RWPE1 (cell line): Measurements from ENCODE around the gene UAP1L1.

Source experiments
- CTCF ChIA-PET: fragments of 350-600 bp; sonication (Branson Sonifier 250); formaldehyde crosslinking; extraction: SDS; loops from one replicate; lab custom pipeline; 2021; lab: Yijun Ruan, JAX
- POLR2A ChIA-PET: fragments of 400-600 bp; formaldehyde crosslinking; extraction: SDS; loops from one replicate; lab custom pipeline; 2020; ENCODE audit warnings: antibody characterized with exemption; ENCODE audit not compliant: low non-redundant PET; lab: Yijun Ruan, JAX
- DNase-seq: peaks from one replicate; pipeline ENCODE4 v3.0.0; 2012; ENCODE audit warnings: low spot score
- H3K27ac ChIP-seq: fragments of 450-650 bp; 2 replicates; pipeline ENCODE4 v1.5.1; 2017
- CTCF ChIP-seq: fragments of 450-650 bp; conservative IDR thresholded peaks from 2 replicates; pipeline ENCODE4 v1.5.1; 2017; ENCODE audit warnings: low read depth, mild to moderate bottlenecking

Gene UAP1L1

GRCh38 chr9:137034709-137035506 is 42.4 kb upstream of the UAP1L1 start:
- peak; percentile 100 for TF ChIP-seq CTCF
- peak; percentile 91 for DNase-seq
- POLR2A ChIA-PET = interaction anchor here (0.8 to 1.6 kb wide), 3 partner anchors 43 to 87 kb away, joined by 3 to 9 read pairs (median 3); no protein-coding TSS in a partner anchor
- H3K27ac ChIP-seq = peak overlapping the region; percentile 66
- CTCF ChIA-PET = interaction anchor here (0.6 to 6.3 kb wide), 42 partner anchors 8 to 486 kb away, joined by 3 to 97 read pairs (median 4); partner anchors contain the start of genes ABCA2, AJM1, C8G and CLIC3

- ChIA-PET CTCF (interaction anchor here (0.6 to 6.3 kb wide), 34 partner anchors 8 to 257 kb away, joined by 3 to 97 read pairs (median 6); partner anchors contain the start of genes ABCA2, AJM1, C8G and CLIC3), POLR2A (interaction anchor here (0.8 to 1.6 kb wide), 2 partner anchors 44 to 87 kb away, joined by 3 to 9 read pairs; no protein-coding TSS in a partner anchor)
- H3K27ac ChIP-seq = no peak overlapping the region
- no peak for DNase-seq
- peak; percentile 89 for TF ChIP-seq CTCF
These were observed 41.8 kb upstream of the UAP1L1 start for GRCh38 chr9:137035507-137035834.

GRCh38 chr9:137035937-137036336 is 41.4 kb upstream of the UAP1L1 start:
- ChIA-PET CTCF (interaction anchor here (0.6 to 6.3 kb wide), 26 partner anchors 8 to 258 kb away, joined by 3 to 97 read pairs (median 7); partner anchors contain the start of genes ABCA2, AJM1, C8G and CLIC3), POLR2A (no interaction called here)
- DNase-seq = no peak
- no peak overlapping the region for H3K27ac ChIP-seq
- no peak for TF ChIP-seq CTCF

GRCh38 chr9:137037035-137037434 is 40.3 kb upstream of the UAP1L1 start:
- ChIA-PET CTCF (interaction anchor here (0.6 to 6.3 kb wide), 8 partner anchors 10 to 189 kb away, joined by 3 to 97 read pairs (median 6); partner anchors contain the start of genes ABCA2, C8G, FBXW5 and NPDC1), POLR2A (no interaction called here)
- peak overlapping the region; percentile 3; the same call in 1 of the 2 replicates for H3K27ac ChIP-seq
- DNase-seq = no peak
- no peak for TF ChIP-seq CTCF

- ChIA-PET CTCF (interaction anchor here (0.6 to 6.3 kb wide), 6 partner anchors 10 to 189 kb away, joined by 3 to 97 read pairs (median 25); partner anchors contain the start of genes ABCA2, C8G, FBXW5 and NPDC1), POLR2A (no interaction called here)
- peak overlapping the region; percentile 3; the same call in 1 of the 2 replicates for H3K27ac ChIP-seq
- no peak for TF ChIP-seq CTCF
- no peak for DNase-seq
These were observed 39.8 kb upstream of the UAP1L1 start for GRCh38 chr9:137037483-137037882.

GRCh38 chr9:137038916-137039315 is 38.4 kb upstream of the UAP1L1 start:
- DNase-seq = no peak
- ChIA-PET CTCF (interaction anchor here (0.5 to 6.3 kb wide), 7 partner anchors 10 to 127 kb away, joined by 3 to 97 read pairs (median 3); partner anchors contain the start of genes ABCA2, C8G and FBXW5), POLR2A (no interaction called here)
- no peak for TF ChIP-seq CTCF
- H3K27ac ChIP-seq = no peak overlapping the region
